Amniotic epithelial cell (primary cell): ENCODE results near the gene LHB.
"Not testable (repeated sequence)": the region's sequence is repeated elsewhere in the genome, so short reads cannot be mapped to it uniquely, and the experiment has no call there.

Source experiments
- DNase-seq: peaks from one replicate; pipeline ENCODE4 v3.0.0-alpha.2; 2010; ENCODE audit warnings: low read depth

The LHB gene

GRCh38 chr19:49038111-49038510, 21.2 kb upstream of the LHB start:
- DNase-seq = not testable (repeated sequence)

- DNase-seq = not testable (repeated sequence)
Observed at GRCh38 chr19:49036815-49037214, 19.9 kb upstream of the LHB start, which contains the start of gene CGB1. Gene CGB1, minus strand, starts transcription at chr19:49036895. Its CDS starts 184 bp downstream, at chr19:49036711.

GRCh38 chr19:49031642-49032301, 14.9 kb upstream of the LHB start, which contains the start of gene CGB2:
Gene CGB2, plus strand, starts transcription at chr19:49031890. Its CDS starts 206 bp downstream, at chr19:49032096.
- DNase-seq = not testable (repeated sequence)

GRCh38 chr19:49030323-49030722, 13.4 kb upstream of the LHB start:
- DNase-seq = not testable (repeated sequence)

GRCh38 chr19:49029749-49030148, 12.9 kb upstream of the LHB start:
- DNase-seq = not testable (repeated sequence)

GRCh38 chr19:49028686-49029085, 11.8 kb upstream of the LHB start:
- not testable (repeated sequence) for DNase-seq

GRCh38 chr19:49025599-49025998, 8.7 kb upstream of the LHB start:
- not testable (repeated sequence) for DNase-seq

- not testable (repeated sequence) for DNase-seq
Observed at GRCh38 chr19:49025088-49025487, 8.2 kb upstream of the LHB start.

GRCh38 chr19:49024233-49024632, 7.3 kb upstream of the LHB start, which contains the start of gene CGB3:
Gene CGB3, minus strand, starts transcription at chr19:49024333. Its CDS starts 362 bp downstream, at chr19:49023971.
- DNase-seq = not testable (repeated sequence)

GRCh38 chr19:49022116-49022515, 5.2 kb upstream of the LHB start:
- DNase-seq = no peak

GRCh38 chr19:49020931-49021895, 4.3 kb upstream of the LHB start:
- peak; percentile 51 for DNase-seq

- DNase-seq = no peak
Observed at GRCh38 chr19:49020342-49020741, 3.5 kb upstream of the LHB start.

GRCh38 chr19:49019242-49019932, 2.5 kb upstream of the LHB start:
- peak; percentile 23 for DNase-seq

- not testable (repeated sequence) for DNase-seq
Observed at GRCh38 chr19:49018388-49019241, 1.7 kb upstream of the LHB start.

- no peak for DNase-seq
Observed at GRCh38 chr19:49017666-49018351, 918 bp upstream of the LHB start.

GRCh38 chr19:49016067-49016839, 638 bp downstream of the LHB start:
- no peak for DNase-seq

- DNase-seq = no peak
Observed at GRCh38 chr19:49014870-49015255, 2.0 kb downstream of the LHB start.

GRCh38 chr19:49014123-49014869, 2.6 kb downstream of the LHB start:
- DNase-seq = no peak

- DNase-seq = no peak
Observed at GRCh38 chr19:49011194-49011593, 5.7 kb downstream of the LHB start.
